PC-3 (cell line): Measurements from ENCODE around the gene SAA4. TPM values are rescaled to one million over a fixed set of nuclear protein-coding genes. Genes with fewer than 3 reads are reported as not detected.
A peak's percentile ranks its signal among the peaks of the same experiment; 100 is the strongest.

Experiments used
- ATAC-seq: fragments of 200-7000 bp; cut with Tn5 transposase; 2 replicates; pipeline ENCODE4 v1.9.1; 2020; ENCODE audit warnings: mild to moderate bottlenecking, moderate library complexity
- Bru-seq: library from RNA; stranded (reverse); fragments of 400-500 nt; gene quantifications from one replicate; lab custom pipeline; 2021; lab: Mats Ljungman, UMichigan
- BruChase-seq, 2 experiments: library from RNA; stranded (reverse); fragments of 400-500 nt; gene quantifications; one replicate each; lab custom pipeline; 2021; lab: Mats Ljungman, UMichigan
- BruUV-seq: library from RNA; stranded (reverse); fragments of 400-500 nt; replicated peaks from 2 replicates; lab custom pipeline; 2021; lab: Mats Ljungman, UMichigan
- CTCF ChIA-PET: fragments of 300-600 bp; sonication (Branson Sonifier 250); formaldehyde crosslinking; loops from one replicate; lab custom pipeline; 2022; ENCODE audit warnings: antibody characterized with exemption; lab: Charles Lee
- POLR2A ChIA-PET: fragments of 300-600 bp; sonication (Branson Sonifier 250); formaldehyde crosslinking; loops from one replicate; lab custom pipeline; 2022; ENCODE audit warnings: antibody characterized with exemption; ENCODE audit not compliant: unreplicated experiment; lab: Charles Lee
- DNase-seq: peaks from one replicate; pipeline ENCODE4 v3.0.0-alpha.2; 2015
- H2AFZ ChIP-seq: fragments of 300-600 bp; sonication (generic); 2 replicates; pipeline ENCODE4 v1.6.0; 2016; ENCODE audit warnings: antibody characterized with exemption, low read length
- H3F3A ChIP-seq: fragments of 300-600 bp; sonication (generic); one replicate; pipeline ENCODE4 v1.6.0; 2017; ENCODE audit warnings: antibody characterized with exemption, low read length, control low read depth, mild to moderate bottlenecking; ENCODE audit not compliant: unreplicated experiment
- H3K27ac ChIP-seq: fragments of 300-600 bp; sonication (generic); 2 replicates; pipeline ENCODE4 v1.5.1; 2016; ENCODE audit warnings: mild to moderate bottlenecking, low read length
- H3K27me3 ChIP-seq: fragments of 300-600 bp; sonication (generic); 2 replicates; pipeline ENCODE4 v1.6.1; 2016; ENCODE audit warnings: low read length, mixed read lengths
- H3K36me3 ChIP-seq: fragments of 300-600 bp; sonication (generic); 2 replicates; pipeline ENCODE4 v1.6.1; 2016; ENCODE audit warnings: low read depth, mixed run types, low read length, mixed read lengths
- H3K4me1 ChIP-seq: fragments of 300-600 bp; sonication (generic); 2 replicates; pipeline ENCODE4 v1.5.1; 2016; ENCODE audit warnings: low read length; ENCODE audit not compliant: insufficient read depth
- H3K4me2 ChIP-seq: fragments of 300-600 bp; sonication (generic); 2 replicates; pipeline ENCODE4 v1.6.0; 2016; ENCODE audit warnings: low read length
- H3K4me3 ChIP-seq: fragments of 300-600 bp; sonication (generic); 2 replicates; pipeline ENCODE4 v1.5.1; 2016; ENCODE audit warnings: mild to moderate bottlenecking, low read length, mixed read lengths
- H3K79me2 ChIP-seq: fragments of 300-600 bp; sonication (generic); 2 replicates; pipeline ENCODE4 v1.6.1; 2017; ENCODE audit warnings: low read length, mixed read lengths
- H3K9ac ChIP-seq: fragments of 300-600 bp; sonication (generic); 2 replicates; pipeline ENCODE4 v1.6.0; 2016; ENCODE audit warnings: mild to moderate bottlenecking, low read length
- H3K9me2 ChIP-seq: fragments of 300-600 bp; sonication (generic); replicated peaks from 2 replicates; pipeline ENCODE4 v1.6.1; 2016; ENCODE audit warnings: mixed run types, low read length, mixed read lengths
- H3K9me3 ChIP-seq: fragments of 300-600 bp; sonication (generic); 2 replicates; pipeline ENCODE4 v1.6.1; 2016; ENCODE audit warnings: low read length, mixed read lengths
- H4K20me1 ChIP-seq: fragments of 300-600 bp; sonication (generic); 2 replicates; pipeline ENCODE4 v1.6.1; 2016; ENCODE audit warnings: low read length, mixed read lengths
- CTCF ChIP-seq: fragments of 300-600 bp; sonication (generic); conservative IDR thresholded peaks from 2 replicates; pipeline ENCODE4 v1.5.1; 2017; ENCODE audit warnings: antibody characterized with exemption, low read depth, mild to moderate bottlenecking, low read length
- EZH2 ChIP-seq: fragments of 300-600 bp; sonication (generic); IDR thresholded peaks from one replicate; pipeline ENCODE4 v1.6.1; 2017; ENCODE audit warnings: antibody characterized with exemption, mild to moderate bottlenecking, low read length; ENCODE audit not compliant: unreplicated experiment
- EZH2phosphoT487 ChIP-seq: fragments of 300-600 bp; sonication (generic); IDR thresholded peaks from 2 replicates; pipeline ENCODE4 v1.6.1; 2018; ENCODE audit warnings: mild to moderate bottlenecking, antibody characterized with exemption, low read length, borderline replicate concordance
- intact Hi-C: fragments of 100-400 bp; cut with micrococcal nuclease; formaldehyde crosslinking; loops from 2 replicates; pipeline ENCODE4 v1.9.0; 2023
- long read RNA-seq: library from polyadenylated mRNA; unstranded; transcript quantifications from one replicate; pipeline ENCODE4 v2.0.0, GENCODE V29; 2021; ENCODE audit not compliant: unreplicated experiment
- total RNA-seq: library from RNA; depleted of rRNA; stranded (reverse); fragments of >200 nt; gene quantifications from 2 replicates; pipeline ENCODE4 v1.2.3, GENCODE V29; 2014; rRNA removed

Gene SAA4
- total RNA-seq (not detected in 2 replicates), Bru-seq, nascent RNA (not detected), BruChase-seq, experiment 1, labeled RNA remaining after a 6-hour chase (not detected), BruChase-seq, experiment 2, labeled RNA remaining after a 2-hour chase (percentile 28 among the genes with signal in this experiment)
- long read RNA-seq: 0 reads

- ATAC-seq: no peak
- H3K27me3 ChIP-seq: peaks cover 57% of the 10 kb centered on the region
- H3K4me2 ChIP-seq: no peak within 1 kb of the TSS
- no peak within 1 kb of the TSS for H2AFZ ChIP-seq
- H3F3A ChIP-seq: no peaks in the 10 kb centered on the region
- ChIA-PET POLR2A (no interaction called here), CTCF (no interaction called here)
- no peaks in the 10 kb centered on the region for H3K9me3 ChIP-seq
- H3K4me1 ChIP-seq: no peaks in the 10 kb centered on the region
- H4K20me1 ChIP-seq: no peaks in the 10 kb centered on the region
- no peaks in the 10 kb centered on the region for H3K36me3 ChIP-seq
- peak; percentile 28 for DNase-seq
- BruUV-seq: no TSS peak
- H3K4me3 ChIP-seq: no peak within 1 kb of the TSS
- H3K9me2 ChIP-seq: no peaks in the 10 kb centered on the region
- TF ChIP-seq EZH2phosphoT487 (no peak), CTCF (no peak), EZH2 (no peak)
- no peaks in the 10 kb centered on the region for H3K79me2 ChIP-seq
- no peak within 1 kb of the TSS for H3K9ac ChIP-seq
- intact Hi-C loops: no loop called here
- no peak within 1 kb of the TSS for H3K27ac ChIP-seq
Observed at GRCh38 chr11:18236664-18237356, at the start of gene SAA4. Gene SAA4 (minus strand): TSS chr11:18236802. CDS start chr11:18235926, 876 bp downstream.

- no peaks in the 10 kb centered on the region for H3K9me3 ChIP-seq
- ChIA-PET CTCF (no interaction called here), POLR2A (no interaction called here)
- no peaks in the 10 kb centered on the region for H3F3A ChIP-seq
- no peaks in the 10 kb centered on the region for H3K4me1 ChIP-seq
- ATAC-seq: no peak
- intact Hi-C loops: no loop called here
- no peak overlapping the region for H3K4me3 ChIP-seq
- TF ChIP-seq EZH2 (no peak), CTCF (no peak), EZH2phosphoT487 (no peak)
- no TSS peak for BruUV-seq
- H3K4me2 ChIP-seq: no peak overlapping the region
- H3K79me2 ChIP-seq: no peaks in the 10 kb centered on the region
- no peak overlapping the region for H3K27ac ChIP-seq
- peaks cover 3% of the 10 kb centered on the region; the same call in 1 of the 2 replicates for H3K36me3 ChIP-seq
- no peaks in the 10 kb centered on the region for H3K27me3 ChIP-seq
- H2AFZ ChIP-seq: no peak overlapping the region
- H3K9ac ChIP-seq: no peak overlapping the region
- H3K9me2 ChIP-seq: no peaks in the 10 kb centered on the region
- DNase-seq: no peak
- H4K20me1 ChIP-seq: no peaks in the 10 kb centered on the region
Observed at GRCh38 chr11:18285841-18286240, 49.2 kb upstream of the SAA4 start.

- no peak overlapping the region for H2AFZ ChIP-seq
- ChIA-PET POLR2A (no interaction called here), CTCF (no interaction called here)
- no peaks in the 10 kb centered on the region for H3K4me1 ChIP-seq
- ATAC-seq: no peak
- H3K9me2 ChIP-seq: no peaks in the 10 kb centered on the region
- H3K9ac ChIP-seq: no peak overlapping the region
- peaks cover 10% of the 10 kb centered on the region; the same call in 1 of the 2 replicates for H3K36me3 ChIP-seq
- no peaks in the 10 kb centered on the region for H3K9me3 ChIP-seq
- H3K4me2 ChIP-seq: no peak overlapping the region
- no peak for DNase-seq
- intact Hi-C loops: no loop called here
- BruUV-seq: no TSS peak
- H3K27me3 ChIP-seq: no peaks in the 10 kb centered on the region
- H3K79me2 ChIP-seq: no peaks in the 10 kb centered on the region
- TF ChIP-seq EZH2phosphoT487 (no peak), EZH2 (no peak), CTCF (no peak)
- H4K20me1 ChIP-seq: no peaks in the 10 kb centered on the region
- H3K4me3 ChIP-seq: no peak overlapping the region
- no peak overlapping the region for H3K27ac ChIP-seq
- H3F3A ChIP-seq: no peaks in the 10 kb centered on the region
Observed at GRCh38 chr11:18282626-18283025, 46.0 kb upstream of the SAA4 start.
